GM13976 (cell line): ENCODE data around the gene ELP1.
"Not testable (repeated sequence)": the region's sequence is repeated elsewhere in the genome, so short reads cannot be mapped to it uniquely, and the experiment has no call there.

Source experiments
- DNase-seq: peaks from one replicate; pipeline ENCODE4 v3.0.0; 2012; ENCODE audit warnings: low spot score
- CTCF ChIP-seq: IDR thresholded peaks from 2 replicates; pipeline ENCODE4 v1.5.1; 2012; ENCODE audit warnings: borderline replicate concordance, mild to moderate bottlenecking; ENCODE audit not compliant: insufficient read depth; ENCODE audit errors: extremely low read depth, missing control alignments, control extremely low read depth
- in situ Hi-C: fragments of 300-500 bp; cut with MboI; formaldehyde crosslinking; loops from one replicate; pipeline ENCODE4 v1.12.0; 2022; ENCODE audit warnings: low sequenced_read_pairs, mixed read lengths, inconsistent platforms; ENCODE audit not compliant: unreplicated experiment

ELP1 gene

GRCh38 chr9:108844391-108844790, 89.5 kb downstream of the ELP1 start:
- in situ Hi-C loops, result no loop called here
- no peak for DNase-seq

GRCh38 chr9:108842610-108843295, 91.2 kb downstream of the ELP1 start:
- DNase-seq, result no peak
- in situ Hi-C loops, result no loop called here
- TF ChIP-seq CTCF, result no peak

More at GRCh38 chr9:108844391-108844790, 89.5 kb downstream of the ELP1 start:
- no peak for TF ChIP-seq CTCF

- in situ Hi-C loops, DNase-seq: not testable (repeated sequence)
Observed at GRCh38 chr9:108839561-108839960, 94.4 kb downstream of the ELP1 start.

GRCh38 chr9:108838017-108838416, 95.9 kb downstream of the ELP1 start:
- no peak for DNase-seq
- in situ Hi-C loops, result no loop called here

GRCh38 chr9:108837530-108837929, 96.4 kb downstream of the ELP1 start:
- no peak for TF ChIP-seq CTCF
- in situ Hi-C loops, result no loop called here
- DNase-seq, result no peak

More at GRCh38 chr9:108838017-108838416, 95.9 kb downstream of the ELP1 start:
- TF ChIP-seq CTCF, result no peak

- no peak for DNase-seq
- in situ Hi-C loops, result no loop called here
- no peak for TF ChIP-seq CTCF
Observed at GRCh38 chr9:108836781-108837180, 97.1 kb downstream of the ELP1 start.

- in situ Hi-C loops, result no loop called here
- no peak for DNase-seq
- TF ChIP-seq CTCF, result no peak
Observed at GRCh38 chr9:108836319-108836718, 97.6 kb downstream of the ELP1 start.
